HCT116 (cell line): ENCODE results near the gene NPTX1.

ENCODE experiments used
- EGR1 ChIP-seq: IDR thresholded peaks from 2 replicates; pipeline ENCODE4 v1.6.1; 2012; ENCODE audit warnings: low read depth
- POLR2A ChIP-seq: IDR thresholded peaks from 2 replicates; pipeline ENCODE4 v1.7.0; 2011; ENCODE audit warnings: borderline replicate concordance; ENCODE audit not compliant: insufficient read depth, insufficient read length; ENCODE audit errors: extremely low read depth
- RAD21 ChIP-seq: IDR thresholded peaks from 2 replicates; pipeline ENCODE4 v1.6.1; 2012; ENCODE audit warnings: low read depth, mild to moderate bottlenecking
- TF ChIP-seq, protein P1 (sequence below), 3 experiments: fragments of 200-600 bp in 1 of 3; sonication (generic) in 1 of 3; IDR thresholded peaks in 2 of 3; conservative IDR thresholded peaks in 1 of 3; 2 replicates each; pipeline ENCODE4 v1.5.1; 2012 to 2017; ENCODE audit warnings: low read depth in 2 of 3, low read length in 2 of 3, antibody characterized with exemption in 1 of 3, borderline replicate concordance in 1 of 3, control low read depth in 1 of 3, mild to moderate bottlenecking in 1 of 3, mixed read lengths in 1 of 3, mixed run types in 1 of 3, moderate library complexity in 1 of 3; ENCODE audit not compliant: insufficient read depth in 1 of 3

DNA sequence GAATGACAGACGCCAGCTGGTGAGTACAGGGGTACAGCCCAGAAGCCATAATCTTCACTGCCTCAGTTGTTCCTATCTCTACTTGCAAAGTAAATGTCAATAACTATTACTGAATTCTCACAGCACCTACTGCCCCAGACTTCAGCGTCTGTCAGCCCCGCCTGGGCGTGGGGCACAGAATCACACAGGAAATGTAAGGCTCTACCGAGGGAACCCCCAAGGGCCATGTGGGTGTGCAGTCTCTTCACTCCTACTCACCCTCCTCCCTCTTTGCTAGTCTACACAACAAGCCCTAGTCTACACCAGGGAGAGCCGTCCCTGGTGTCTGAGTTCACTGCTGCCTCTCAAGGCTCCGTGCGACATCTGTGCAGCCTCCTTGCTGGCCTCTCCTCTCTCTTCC lies 4.5 kb downstream of the NPTX1 start:
- TF ChIP-seq, protein P1, sequence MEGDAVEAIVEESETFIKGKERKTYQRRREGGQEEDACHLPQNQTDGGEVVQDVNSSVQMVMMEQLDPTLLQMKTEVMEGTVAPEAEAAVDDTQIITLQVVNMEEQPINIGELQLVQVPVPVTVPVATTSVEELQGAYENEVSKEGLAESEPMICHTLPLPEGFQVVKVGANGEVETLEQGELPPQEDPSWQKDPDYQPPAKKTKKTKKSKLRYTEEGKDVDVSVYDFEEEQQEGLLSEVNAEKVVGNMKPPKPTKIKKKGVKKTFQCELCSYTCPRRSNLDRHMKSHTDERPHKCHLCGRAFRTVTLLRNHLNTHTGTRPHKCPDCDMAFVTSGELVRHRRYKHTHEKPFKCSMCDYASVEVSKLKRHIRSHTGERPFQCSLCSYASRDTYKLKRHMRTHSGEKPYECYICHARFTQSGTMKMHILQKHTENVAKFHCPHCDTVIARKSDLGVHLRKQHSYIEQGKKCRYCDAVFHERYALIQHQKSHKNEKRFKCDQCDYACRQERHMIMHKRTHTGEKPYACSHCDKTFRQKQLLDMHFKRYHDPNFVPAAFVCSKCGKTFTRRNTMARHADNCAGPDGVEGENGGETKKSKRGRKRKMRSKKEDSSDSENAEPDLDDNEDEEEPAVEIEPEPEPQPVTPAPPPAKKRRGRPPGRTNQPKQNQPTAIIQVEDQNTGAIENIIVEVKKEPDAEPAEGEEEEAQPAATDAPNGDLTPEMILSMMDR (IDR thresholded peaks at IDR 0.05 in 2 of 3, conservative IDR thresholded peaks at IDR 0.05 in 1 of 3; ENCODE audit: borderline replicate concordance in 1 of 3, insufficient read depth in 1 of 3, low read depth in 2 of 3, low read length in 2 of 3), result no peak
- TF ChIP-seq POLR2A (no peak), RAD21 (no peak), EGR1 (no peak)
